Hematopoietic multipotent progenitor cell (in vitro differentiated cells): ENCODE data around the gene JAZF1. TPM values are rescaled to one million over a fixed set of nuclear protein-coding genes. Genes with fewer than 3 reads are reported as not detected.
"Not testable (repeated sequence)": the region's sequence is repeated elsewhere in the genome, so short reads cannot be mapped to it uniquely, and the experiment has no call there.

ENCODE experiments used
- DNase-seq, 3 donors: peaks; one replicate each; pipeline ENCODE4 v3.0.0-alpha.2; 2011 to 2015; ENCODE audit warnings: low read depth in 2 of 3, low spot score in 2 of 3
- total RNA-seq: library from RNA; depleted of rRNA; stranded (reverse); fragments of >200 nt; gene quantifications from one replicate; pipeline ENCODE4 v1.2.3, GENCODE V29; 2012

The JAZF1 gene
- total RNA-seq, 1 donor: 0.54 TPM

- DNase-seq: no peak
Measured at GRCh38 chr7:27899601-27900000, 281.0 kb downstream of the JAZF1 start.

GRCh38 chr7:27897441-27897847, 283.2 kb downstream of the JAZF1 start:
- DNase-seq: no peak

GRCh38 chr7:27897001-27897400, 283.6 kb downstream of the JAZF1 start:
- DNase-seq: no peak

GRCh38 chr7:27895551-27895950, 285.0 kb downstream of the JAZF1 start:
- DNase-seq: peak in 2 of 3 donors; percentile 22 to 49

- no peak for DNase-seq
Measured at GRCh38 chr7:27890205-27890849, 290.3 kb downstream of the JAZF1 start.

GRCh38 chr7:27889800-27890199, 290.8 kb downstream of the JAZF1 start:
- DNase-seq: no peak

GRCh38 chr7:27888736-27889135, 291.9 kb downstream of the JAZF1 start:
- no peak for DNase-seq

GRCh38 chr7:27886710-27887109, 293.9 kb downstream of the JAZF1 start:
- not testable (repeated sequence) for DNase-seq

- DNase-seq: no peak
Measured at GRCh38 chr7:27885652-27886051, 294.9 kb downstream of the JAZF1 start.

GRCh38 chr7:27883696-27884095, 296.9 kb downstream of the JAZF1 start:
- no peak for DNase-seq

GRCh38 chr7:27876756-27877155, 303.8 kb downstream of the JAZF1 start:
- no peak for DNase-seq

GRCh38 chr7:27875832-27876231, 304.8 kb downstream of the JAZF1 start:
- DNase-seq: no peak

GRCh38 chr7:27875061-27875460, 305.5 kb downstream of the JAZF1 start:
- DNase-seq: no peak

GRCh38 chr7:27873981-27874957, 306.3 kb downstream of the JAZF1 start:
- no peak for DNase-seq

GRCh38 chr7:27872356-27873275, 308.0 kb downstream of the JAZF1 start:
- DNase-seq: no peak

GRCh38 chr7:27871866-27872265, 308.7 kb downstream of the JAZF1 start:
- no peak for DNase-seq

GRCh38 chr7:27871086-27871485, 309.5 kb downstream of the JAZF1 start:
- no peak for DNase-seq

GRCh38 chr7:27870595-27870994, 310.0 kb downstream of the JAZF1 start:
- DNase-seq: no peak

- peak in 2 of 3 donors; percentile 4 to 32 for DNase-seq
Measured at GRCh38 chr7:27869056-27869455, 311.5 kb downstream of the JAZF1 start.

GRCh38 chr7:27868131-27868550, 312.5 kb downstream of the JAZF1 start:
- no peak for DNase-seq
